K562 treated with DMSO at 1 percent for 12 hours (cell line): ENCODE data around the gene OSBPL5. TPM values are rescaled to one million over a fixed set of nuclear protein-coding genes. Genes with fewer than 3 reads are reported as not detected.

ENCODE experiments used
- total RNA-seq: library from RNA; unstranded; fragments of 300-600 nt; gene quantifications from 2 replicates; pipeline ENCODE4 v1.2.3, GENCODE V29; 2022; ENCODE audit not compliant: insufficient read depth

Gene OSBPL5, protein sequence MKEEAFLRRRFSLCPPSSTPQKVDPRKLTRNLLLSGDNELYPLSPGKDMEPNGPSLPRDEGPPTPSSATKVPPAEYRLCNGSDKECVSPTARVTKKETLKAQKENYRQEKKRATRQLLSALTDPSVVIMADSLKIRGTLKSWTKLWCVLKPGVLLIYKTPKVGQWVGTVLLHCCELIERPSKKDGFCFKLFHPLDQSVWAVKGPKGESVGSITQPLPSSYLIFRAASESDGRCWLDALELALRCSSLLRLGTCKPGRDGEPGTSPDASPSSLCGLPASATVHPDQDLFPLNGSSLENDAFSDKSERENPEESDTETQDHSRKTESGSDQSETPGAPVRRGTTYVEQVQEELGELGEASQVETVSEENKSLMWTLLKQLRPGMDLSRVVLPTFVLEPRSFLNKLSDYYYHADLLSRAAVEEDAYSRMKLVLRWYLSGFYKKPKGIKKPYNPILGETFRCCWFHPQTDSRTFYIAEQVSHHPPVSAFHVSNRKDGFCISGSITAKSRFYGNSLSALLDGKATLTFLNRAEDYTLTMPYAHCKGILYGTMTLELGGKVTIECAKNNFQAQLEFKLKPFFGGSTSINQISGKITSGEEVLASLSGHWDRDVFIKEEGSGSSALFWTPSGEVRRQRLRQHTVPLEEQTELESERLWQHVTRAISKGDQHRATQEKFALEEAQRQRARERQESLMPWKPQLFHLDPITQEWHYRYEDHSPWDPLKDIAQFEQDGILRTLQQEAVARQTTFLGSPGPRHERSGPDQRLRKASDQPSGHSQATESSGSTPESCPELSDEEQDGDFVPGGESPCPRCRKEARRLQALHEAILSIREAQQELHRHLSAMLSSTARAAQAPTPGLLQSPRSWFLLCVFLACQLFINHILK
- 9.1 and 10.6 TPM in 2 replicates for total RNA-seq

DNA sequence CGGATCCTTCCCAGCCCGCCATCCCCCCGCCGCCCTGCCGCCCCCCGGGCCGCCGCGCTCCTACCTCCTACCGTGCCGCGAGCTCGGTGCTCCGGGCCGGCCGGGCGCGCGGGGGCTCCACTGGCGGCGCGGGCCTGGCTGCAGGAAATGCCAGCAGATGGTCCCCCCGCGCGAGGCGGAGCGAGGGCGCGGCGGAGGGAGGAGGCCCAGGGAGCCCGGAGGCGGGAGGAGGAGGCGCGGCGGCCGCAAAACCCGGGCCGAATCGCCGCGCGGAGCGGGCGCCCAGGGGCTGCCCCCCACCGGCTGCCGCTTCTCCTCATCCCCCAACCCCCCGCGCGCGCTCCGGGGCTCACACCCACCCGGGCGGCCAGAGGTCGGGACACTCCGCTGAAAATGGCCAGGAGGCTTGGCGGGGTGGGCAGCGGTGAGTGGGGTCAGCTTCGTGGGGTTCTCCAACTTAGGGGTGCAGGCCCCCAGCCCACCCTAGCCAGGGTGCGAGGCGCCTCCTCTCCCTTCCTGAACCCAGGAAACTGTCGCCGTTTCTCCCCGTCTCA, at the start of gene OSBPL5:
Gene OSBPL5, minus strand, starts transcription at position 159 of the 554 bp plus-strand sequence. CDS start 36,162 bp downstream, outside the sequence.

DNA sequence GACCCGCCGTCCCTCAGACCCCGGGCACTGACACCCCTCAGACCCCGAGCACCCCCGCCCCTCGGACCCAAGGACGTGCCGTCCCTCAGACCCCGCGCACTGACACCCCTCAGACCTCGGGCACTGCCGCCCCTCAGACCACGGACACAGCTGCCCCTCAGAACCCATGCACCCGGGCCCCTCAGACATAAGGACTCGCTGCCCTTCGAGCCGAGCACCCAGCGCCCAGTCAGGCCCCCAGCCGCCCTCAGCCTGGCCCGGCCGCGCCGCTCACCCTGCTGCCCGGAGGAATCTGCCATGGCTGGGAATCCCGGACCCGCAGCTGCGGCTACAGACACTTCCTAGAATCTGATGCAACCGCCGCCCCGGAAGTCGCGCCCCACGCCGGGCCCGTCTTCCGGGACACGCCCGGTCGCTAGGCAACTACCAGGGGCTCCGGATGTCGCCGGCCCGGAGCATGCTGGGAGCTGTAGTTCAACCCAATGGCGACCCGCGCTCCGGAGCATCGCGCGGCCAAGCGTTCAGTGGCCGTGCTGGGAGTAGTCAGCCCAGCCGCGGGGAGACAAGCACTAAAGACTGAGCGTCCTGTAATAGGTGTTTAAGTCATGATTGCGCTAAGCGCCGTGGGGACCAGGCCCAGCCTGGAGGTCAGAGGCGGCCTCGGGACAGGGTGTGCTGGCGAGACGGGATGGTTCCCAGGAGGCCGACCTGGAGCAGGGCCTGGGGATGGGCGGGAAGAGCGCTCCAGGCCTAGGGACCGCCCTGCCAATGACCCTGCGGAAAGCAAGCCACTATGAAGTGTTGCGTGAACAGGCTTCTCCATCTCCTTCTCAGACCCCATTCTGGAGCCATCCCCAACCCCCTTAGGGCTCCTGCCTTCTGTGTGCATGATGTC, 107.8 kb downstream of the OSBPL5 start, which contains the start of gene CARS1:
Gene CARS1, minus strand, starts transcription at position 355 of the 895 bp plus-strand sequence. Its CDS starts 56 bp downstream, at position 299.

Other genes starting within 250 kb of the OSBPL5 start
- gene PHLDA2, start 235.9 kb downstream of the OSBPL5 start, total RNA-seq, result 41.1 and 51.0 TPM in 2 replicates
- 87.8 and 131 TPM in 2 replicates for gene NAP1L4, start 173.0 kb downstream of the OSBPL5 start, total RNA-seq
- 121 and 183 TPM in 2 replicates for gene CARS1, start 107.9 kb downstream of the OSBPL5 start, total RNA-seq
- not detected in 2 replicates for gene MRGPRG, start 53.5 kb upstream of the OSBPL5 start, total RNA-seq
- not detected in 2 replicates for gene MRGPRE, start 67.1 kb upstream of the OSBPL5 start, total RNA-seq
- gene ZNF195, start 213.8 kb upstream of the OSBPL5 start, total RNA-seq, result 8.8 and 21.0 TPM in 2 replicates